KMS-11 (cell line): Measurements from ENCODE around the gene HOXD1.

ENCODE experiments used
- H2AFZ ChIP-seq: fragments of 200-600 bp; sonication (generic); 2 replicates; pipeline ENCODE4 v1.6.1; 2016; ENCODE audit warnings: antibody characterized with exemption, mixed run types, low read depth
- H3K27ac ChIP-seq: fragments of 200-600 bp; sonication (generic); 2 replicates; pipeline ENCODE4 v1.6.1; 2016; ENCODE audit warnings: mild to moderate bottlenecking, mixed run types
- H3K27me3 ChIP-seq: fragments of 200-600 bp; sonication (generic); 2 replicates; pipeline ENCODE4 v1.6.1; 2017; ENCODE audit warnings: mild to moderate bottlenecking, low read depth, mixed run types, moderate library complexity; ENCODE audit not compliant: insufficient read depth
- H3K36me3 ChIP-seq: fragments of 200-600 bp; sonication (generic); 2 replicates; pipeline ENCODE4 v1.6.1; 2017; ENCODE audit warnings: mild to moderate bottlenecking, mixed run types; ENCODE audit not compliant: insufficient read depth
- H3K4me1 ChIP-seq: fragments of 200-600 bp; sonication (generic); 2 replicates; pipeline ENCODE4 v1.6.1; 2016; ENCODE audit warnings: mild to moderate bottlenecking, low read depth, mixed run types; ENCODE audit not compliant: poor library complexity, severe bottlenecking
- H3K4me2 ChIP-seq: fragments of 200-600 bp; sonication (generic); 2 replicates; pipeline ENCODE4 v1.7.0; 2016; ENCODE audit warnings: mild to moderate bottlenecking, mixed run types
- H3K4me3 ChIP-seq: fragments of 200-600 bp; sonication (generic); IDR thresholded peaks from 2 replicates; pipeline ENCODE4 v1.6.1; 2017; ENCODE audit warnings: low read depth, low read length, mixed read lengths; ENCODE audit not compliant: insufficient read depth
- H3K79me2 ChIP-seq: fragments of 200-600 bp; sonication (generic); 2 replicates; pipeline ENCODE4 v1.6.1; 2016; ENCODE audit warnings: low read depth, mixed run types; ENCODE audit not compliant: insufficient read depth
- H3K9ac ChIP-seq: fragments of 200-600 bp; sonication (generic); 2 replicates; pipeline ENCODE4 v1.6.1; 2016; ENCODE audit warnings: mild to moderate bottlenecking, mixed run types
- H4K20me1 ChIP-seq: fragments of 200-600 bp; sonication (generic); 2 replicates; pipeline ENCODE4 v1.6.1; 2016; ENCODE audit warnings: mild to moderate bottlenecking, mixed run types; ENCODE audit not compliant: insufficient read depth
- TF ChIP-seq, protein P1 (sequence below): fragments of 200-600 bp; sonication (generic); conservative IDR thresholded peaks from 2 replicates; pipeline ENCODE4 v1.6.1; 2017; ENCODE audit warnings: low read depth, mild to moderate bottlenecking, antibody characterized with exemption, low read length, moderate library complexity, mixed read lengths

Gene HOXD1

DNA sequence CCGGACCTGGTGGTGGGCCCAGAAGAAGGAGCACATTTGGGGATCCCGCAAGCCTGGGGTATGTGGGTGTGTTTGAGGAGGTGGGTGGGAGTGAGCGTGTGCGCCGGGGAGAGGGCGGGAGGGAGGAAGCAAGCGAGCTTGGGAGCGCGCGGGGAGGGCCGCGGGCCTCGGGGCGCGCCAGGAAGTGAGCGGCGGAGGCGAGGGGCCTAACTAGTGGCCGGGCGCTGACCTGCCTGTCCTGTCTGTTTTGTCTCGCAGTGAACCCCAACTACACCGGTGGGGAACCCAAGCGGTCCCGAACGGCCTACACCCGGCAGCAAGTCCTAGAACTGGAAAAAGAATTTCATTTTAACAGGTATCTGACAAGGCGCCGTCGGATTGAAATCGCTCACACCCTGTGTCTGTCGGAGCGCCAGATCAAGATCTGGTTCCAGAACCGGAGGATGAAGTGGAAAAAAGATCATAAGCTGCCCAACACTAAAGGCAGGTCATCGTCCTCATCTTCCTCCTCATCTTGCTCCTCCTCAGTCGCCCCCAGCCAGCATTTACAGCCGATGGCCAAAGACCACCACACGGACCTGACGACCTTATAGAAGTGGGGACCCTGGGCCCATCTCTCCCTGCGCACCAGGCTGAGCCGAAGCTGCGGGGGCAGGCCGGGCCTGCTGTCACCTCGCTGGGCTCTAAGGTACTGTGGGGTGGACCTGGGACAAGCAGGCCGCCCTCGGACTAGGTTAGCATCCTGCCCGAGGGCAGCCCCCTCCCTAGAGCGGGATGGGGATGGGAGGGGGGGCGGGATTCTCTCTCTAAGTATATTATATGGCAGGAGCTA lies 35.9 kb upstream of the HOXD1 start:
- H2AFZ ChIP-seq: no peak overlapping the region
- TF ChIP-seq, protein P1, sequence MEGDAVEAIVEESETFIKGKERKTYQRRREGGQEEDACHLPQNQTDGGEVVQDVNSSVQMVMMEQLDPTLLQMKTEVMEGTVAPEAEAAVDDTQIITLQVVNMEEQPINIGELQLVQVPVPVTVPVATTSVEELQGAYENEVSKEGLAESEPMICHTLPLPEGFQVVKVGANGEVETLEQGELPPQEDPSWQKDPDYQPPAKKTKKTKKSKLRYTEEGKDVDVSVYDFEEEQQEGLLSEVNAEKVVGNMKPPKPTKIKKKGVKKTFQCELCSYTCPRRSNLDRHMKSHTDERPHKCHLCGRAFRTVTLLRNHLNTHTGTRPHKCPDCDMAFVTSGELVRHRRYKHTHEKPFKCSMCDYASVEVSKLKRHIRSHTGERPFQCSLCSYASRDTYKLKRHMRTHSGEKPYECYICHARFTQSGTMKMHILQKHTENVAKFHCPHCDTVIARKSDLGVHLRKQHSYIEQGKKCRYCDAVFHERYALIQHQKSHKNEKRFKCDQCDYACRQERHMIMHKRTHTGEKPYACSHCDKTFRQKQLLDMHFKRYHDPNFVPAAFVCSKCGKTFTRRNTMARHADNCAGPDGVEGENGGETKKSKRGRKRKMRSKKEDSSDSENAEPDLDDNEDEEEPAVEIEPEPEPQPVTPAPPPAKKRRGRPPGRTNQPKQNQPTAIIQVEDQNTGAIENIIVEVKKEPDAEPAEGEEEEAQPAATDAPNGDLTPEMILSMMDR: no peak
- no peak overlapping the region for H3K9ac ChIP-seq
- no peaks in the 10 kb centered on the region for H3K79me2 ChIP-seq
- H4K20me1 ChIP-seq: no peaks in the 10 kb centered on the region
- H3K36me3 ChIP-seq: no peaks in the 10 kb centered on the region
- H3K4me2 ChIP-seq: no peak overlapping the region
- H3K27ac ChIP-seq: no peak overlapping the region
- H3K4me3 ChIP-seq: no peak overlapping the region
- no peaks in the 10 kb centered on the region for H3K4me1 ChIP-seq
- no peaks in the 10 kb centered on the region for H3K27me3 ChIP-seq

DNA sequence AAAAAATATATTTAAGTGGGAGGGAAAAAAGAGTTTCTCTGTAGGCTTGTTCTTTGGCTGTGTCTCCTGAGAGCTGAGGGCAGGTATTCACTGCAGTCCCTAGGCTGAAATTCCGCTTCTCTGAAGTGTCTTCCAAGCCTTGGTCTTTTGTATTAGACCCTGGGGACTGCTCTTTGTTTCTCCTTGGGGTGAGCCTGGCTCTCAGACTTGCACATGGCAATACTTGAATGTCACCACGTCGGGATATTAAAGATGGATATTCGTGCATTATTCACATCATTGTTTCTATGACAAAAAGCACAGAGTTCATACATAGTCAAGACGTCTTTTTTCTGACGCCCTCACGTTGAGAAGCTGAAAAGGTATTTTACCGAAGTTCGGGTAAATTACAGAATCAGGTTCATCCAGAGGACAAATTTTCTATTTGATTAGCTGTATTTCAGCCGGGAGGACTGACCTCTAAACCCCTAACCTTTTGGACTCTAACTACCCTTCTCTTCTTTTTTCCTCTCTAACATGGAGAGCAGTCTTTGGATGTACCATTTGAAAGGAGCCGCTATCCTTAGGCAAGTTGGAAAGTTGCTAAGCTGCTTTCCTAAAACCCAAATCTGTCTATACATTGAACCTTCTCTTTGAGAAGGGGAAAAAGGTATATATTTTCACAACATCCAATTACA lies 33.8 kb upstream of the HOXD1 start:
- H3K4me1 ChIP-seq: no peaks in the 10 kb centered on the region
- no peak overlapping the region for H3K4me2 ChIP-seq
- H3K4me3 ChIP-seq: no peak overlapping the region
- no peak overlapping the region for H3K27ac ChIP-seq
- H4K20me1 ChIP-seq: no peaks in the 10 kb centered on the region
- TF ChIP-seq, protein P1: no peak
- H3K27me3 ChIP-seq: no peaks in the 10 kb centered on the region
- H3K9ac ChIP-seq: no peak overlapping the region
- H3K36me3 ChIP-seq: no peaks in the 10 kb centered on the region
- no peaks in the 10 kb centered on the region for H3K79me2 ChIP-seq
- H2AFZ ChIP-seq: no peak overlapping the region

DNA sequence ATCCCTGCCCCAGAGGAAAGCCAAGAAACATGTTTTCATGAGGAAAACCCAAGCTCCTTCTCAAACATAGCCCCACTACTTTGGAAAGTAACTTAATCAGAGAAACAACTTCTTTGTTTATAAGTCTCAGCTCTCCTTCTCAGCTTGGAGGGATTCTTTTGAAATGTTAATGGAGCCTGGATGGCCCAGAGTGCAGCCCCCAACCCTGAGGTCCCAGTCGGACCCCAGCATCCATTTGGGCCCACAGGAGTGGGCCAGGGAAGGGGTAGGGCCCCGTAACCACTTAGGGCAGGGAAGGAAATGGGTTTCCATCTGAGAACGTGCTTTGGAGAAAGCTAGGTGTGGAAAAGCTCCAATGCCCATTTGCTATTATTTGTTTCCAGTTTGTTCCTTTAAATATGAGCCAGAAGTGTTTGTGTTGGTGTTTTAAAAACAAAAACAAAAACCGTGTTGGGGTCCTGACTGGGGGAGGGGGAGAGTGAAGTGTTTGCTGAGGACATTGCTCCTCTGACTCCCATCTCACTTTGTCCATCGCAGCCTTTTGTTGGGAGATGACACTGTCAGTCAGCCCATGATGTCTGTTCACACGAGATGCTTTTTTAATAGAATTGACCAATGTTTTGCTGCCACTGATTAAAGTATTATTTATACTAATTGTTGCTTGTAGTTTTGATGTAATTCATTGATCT lies 33.0 kb upstream of the HOXD1 start:
- H3K27ac ChIP-seq: no peak overlapping the region
- H3K27me3 ChIP-seq: no peaks in the 10 kb centered on the region
- H3K4me3 ChIP-seq: no peak overlapping the region

DNA sequence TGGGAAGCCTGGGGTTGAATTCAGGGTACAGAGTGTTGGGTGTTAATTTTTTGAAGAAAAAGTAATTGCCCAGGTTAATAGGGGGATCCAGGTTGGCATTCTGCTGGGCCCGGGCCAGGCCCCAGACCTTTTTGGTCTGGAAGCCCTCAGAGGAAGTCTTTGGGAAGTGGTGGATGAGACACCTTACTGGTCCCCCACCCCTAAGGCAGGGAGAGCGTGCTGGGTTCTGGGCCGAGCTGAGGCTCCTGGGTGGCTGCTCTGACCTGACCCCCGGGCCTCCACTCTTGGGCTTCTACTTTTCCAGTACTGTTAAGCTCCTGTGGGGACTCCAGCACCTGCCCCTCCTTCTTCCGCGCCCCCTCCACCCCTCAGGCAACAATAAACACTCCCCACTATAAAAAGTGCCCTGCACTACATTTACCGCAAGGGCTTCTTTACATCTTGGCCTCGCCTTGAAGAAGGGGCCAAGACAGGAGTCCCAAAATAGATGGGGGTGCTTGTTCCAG lies 32.1 kb upstream of the HOXD1 start:
- no peak overlapping the region for H3K9ac ChIP-seq
- no peaks in the 10 kb centered on the region for H4K20me1 ChIP-seq
- no peaks in the 10 kb centered on the region for H3K36me3 ChIP-seq
- TF ChIP-seq, protein P1: no peak
- no peak overlapping the region for H3K4me3 ChIP-seq
- H3K4me2 ChIP-seq: no peak overlapping the region
- no peak overlapping the region for H3K27ac ChIP-seq
- no peaks in the 10 kb centered on the region for H3K4me1 ChIP-seq
- H2AFZ ChIP-seq: no peak overlapping the region
- H3K27me3 ChIP-seq: no peaks in the 10 kb centered on the region
- H3K79me2 ChIP-seq: no peaks in the 10 kb centered on the region

More for the DNA sequence above, 33.0 kb upstream of the HOXD1 start:
- Histone ChIP-seq H3K9ac (no peak overlapping the region), H3K36me3 (no peaks in the 10 kb centered on the region), H3K4me2 (no peak overlapping the region), H3K4me1 (no peaks in the 10 kb centered on the region), H2AFZ (no peak overlapping the region), H4K20me1 (no peaks in the 10 kb centered on the region), H3K79me2 (no peaks in the 10 kb centered on the region)
- TF ChIP-seq, protein P1: no peak
